IPS DF 6.9 (cell line): ENCODE results near the gene BCCIP.

Experiments used
- DNase-seq: peaks from one replicate; pipeline ENCODE4 v3.0.0-alpha.2; 2013; ENCODE audit warnings: low read depth, low spot score
- H3K27ac ChIP-seq: one replicate; pipeline ENCODE4 v1.5.1; 2013; ENCODE audit warnings: low read length, control low read depth
- H3K27me3 ChIP-seq: 2 replicates; pipeline ENCODE4 v1.6.1; 2013; ENCODE audit warnings: mild to moderate bottlenecking, low read length; ENCODE audit not compliant: control insufficient read depth, insufficient read depth
- H3K36me3 ChIP-seq: 2 replicates; pipeline ENCODE4 v1.6.1; 2013; ENCODE audit warnings: low read length; ENCODE audit not compliant: control insufficient read depth, insufficient read depth
- H3K4me1 ChIP-seq: 2 replicates; pipeline ENCODE4 v1.6.1; 2013; ENCODE audit warnings: low read length; ENCODE audit not compliant: control insufficient read depth, insufficient read depth
- H3K4me3 ChIP-seq: 2 replicates; pipeline ENCODE4 v1.5.1; 2013; ENCODE audit warnings: mild to moderate bottlenecking, low read length
- H3K9me3 ChIP-seq: 2 replicates; pipeline ENCODE4 v1.6.1; 2013; ENCODE audit warnings: low read length, inconsistent platforms; ENCODE audit not compliant: control insufficient read depth, insufficient read depth
- WGBS: extraction: QIAGEN DNeasy Blood & Tissue Kit; methylation state at CpG from one replicate; pipeline ENCODE4 v1.1.7; 2013; ENCODE audit warnings: mixed read lengths, missing lambda C conversion rate; ENCODE audit not compliant: insufficient read length, insufficient coverage; 5-methylcytosine and 5-hydroxymethylcytosine counted together

The BCCIP gene

GRCh38 chr10:125822878-125823662 is at the start of gene BCCIP, which contains the start of gene UROS:
BCCIP (plus strand) TSS chr10:125823546; CDS start chr10:125823558, 12 bp downstream.
UROS (minus strand) TSS chr10:125823258; CDS start chr10:125816499, 6,759 bp downstream.
- Histone ChIP-seq H3K36me3 (peaks cover 5% of the 10 kb centered on the region; the same call in 1 of the 2 replicates), H3K4me1 (no peaks in the 10 kb centered on the region), H3K9me3 (no peaks in the 10 kb centered on the region), H3K27me3 (no peaks in the 10 kb centered on the region), H3K27ac (no peak within 1 kb of the TSS), H3K4me3 (peak within 1 kb of the TSS; percentile 55)
- WGBS: no CpG with 5 or more reads among the region's 74 CpGs
- DNase-seq: peak; percentile 61

GRCh38 chr10:125773687-125774543 is 49.4 kb upstream of the BCCIP start:
- Histone ChIP-seq H3K4me3 (no peak overlapping the region), H3K27ac (no peak overlapping the region), H3K4me1 (no peaks in the 10 kb centered on the region), H3K27me3 (no peaks in the 10 kb centered on the region), H3K9me3 (no peaks in the 10 kb centered on the region), H3K36me3 (no peaks in the 10 kb centered on the region)
- DNase-seq: no peak
- no CpG with 5 or more reads among the region's 75 CpGs for WGBS

- Histone ChIP-seq H3K4me1 (no peaks in the 10 kb centered on the region), H3K36me3 (no peaks in the 10 kb centered on the region), H3K27me3 (no peaks in the 10 kb centered on the region), H3K27ac (no peak overlapping the region), H3K9me3 (no peaks in the 10 kb centered on the region), H3K4me3 (no peak overlapping the region)
- no CpG with 5 or more reads among the region's 32 CpGs for WGBS
- DNase-seq: no peak
Measured at GRCh38 chr10:125774581-125775191, 48.7 kb upstream of the BCCIP start.

GRCh38 chr10:125775491-125776106 is 47.7 kb upstream of the BCCIP start, which contains the start of gene MMP21:
MMP21 (minus strand) TSS chr10:125775821; CDS start chr10:125775821, 0 bp downstream.
- Histone ChIP-seq H3K9me3 (no peaks in the 10 kb centered on the region), H3K36me3 (no peaks in the 10 kb centered on the region), H3K4me1 (no peaks in the 10 kb centered on the region), H3K27me3 (no peaks in the 10 kb centered on the region), H3K4me3 (no peak within 1 kb of the TSS), H3K27ac (no peak within 1 kb of the TSS)
- no peak for DNase-seq
- whole genome bisulfite sequencing: no CpG with 5 or more reads among the region's 26 CpGs

- Histone ChIP-seq H3K27me3 (no peaks in the 10 kb centered on the region), H3K4me1 (no peaks in the 10 kb centered on the region), H3K4me3 (no peak overlapping the region), H3K27ac (no peak overlapping the region), H3K9me3 (no peaks in the 10 kb centered on the region), H3K36me3 (no peaks in the 10 kb centered on the region; the same call in 1 of the 2 replicates)
- DNase-seq: no peak
- WGBS: no CpG with 5 or more reads among the region's 9 CpGs
Measured at GRCh38 chr10:125777806-125778205, 45.5 kb upstream of the BCCIP start.

- H3K27ac ChIP-seq: no peak overlapping the region
- no peak for DNase-seq
- no peaks in the 10 kb centered on the region for H3K9me3 ChIP-seq
- no CpG with 5 or more reads among the region's 5 CpGs for WGBS
- H3K36me3 ChIP-seq: no peaks in the 10 kb centered on the region; the same call in 1 of the 2 replicates
- H3K27me3 ChIP-seq: no peaks in the 10 kb centered on the region
- no peaks in the 10 kb centered on the region for H3K4me1 ChIP-seq
- H3K4me3 ChIP-seq: no peak overlapping the region
Measured at GRCh38 chr10:125778556-125778955, 44.8 kb upstream of the BCCIP start.

- no peak for DNase-seq
- H3K27ac ChIP-seq: no peak overlapping the region
- H3K4me1 ChIP-seq: no peaks in the 10 kb centered on the region
- H3K27me3 ChIP-seq: no peaks in the 10 kb centered on the region
- WGBS: no CpG with 5 or more reads among the region's 10 CpGs
- H3K9me3 ChIP-seq: no peaks in the 10 kb centered on the region
- no peak overlapping the region for H3K4me3 ChIP-seq
- no peaks in the 10 kb centered on the region; the same call in 1 of the 2 replicates for H3K36me3 ChIP-seq
Measured at GRCh38 chr10:125779403-125780327, 43.7 kb upstream of the BCCIP start.

- no peak overlapping the region for H3K4me3 ChIP-seq
- no peaks in the 10 kb centered on the region; the same call in 1 of the 2 replicates for H3K36me3 ChIP-seq
- H3K4me1 ChIP-seq: no peaks in the 10 kb centered on the region
- H3K9me3 ChIP-seq: no peaks in the 10 kb centered on the region
- WGBS: no CpG with 5 or more reads among the region's 8 CpGs
- no peak overlapping the region for H3K27ac ChIP-seq
- no peak for DNase-seq
- no peaks in the 10 kb centered on the region for H3K27me3 ChIP-seq
Measured at GRCh38 chr10:125781374-125781773, 42.0 kb upstream of the BCCIP start.

- Histone ChIP-seq H3K9me3 (no peaks in the 10 kb centered on the region), H3K4me3 (no peak overlapping the region), H3K4me1 (no peaks in the 10 kb centered on the region), H3K27me3 (no peaks in the 10 kb centered on the region), H3K36me3 (no peaks in the 10 kb centered on the region; the same call in 1 of the 2 replicates), H3K27ac (no peak overlapping the region)
- DNase-seq: no peak
- WGBS: no CpG with 5 or more reads among the region's 11 CpGs
Measured at GRCh38 chr10:125782054-125782453, 41.3 kb upstream of the BCCIP start.
